T-helper 9 cell (primary cell): Measurements from ENCODE around the gene NDUFB3.
"Not testable (repeated sequence)": the region's sequence is repeated elsewhere in the genome, so short reads cannot be mapped to it uniquely, and the experiment has no call there.

ENCODE experiments used
- DNase-seq: peaks from one replicate; pipeline ENCODE4 v3.0.0-alpha.2; 2020

NDUFB3 gene

DNA sequence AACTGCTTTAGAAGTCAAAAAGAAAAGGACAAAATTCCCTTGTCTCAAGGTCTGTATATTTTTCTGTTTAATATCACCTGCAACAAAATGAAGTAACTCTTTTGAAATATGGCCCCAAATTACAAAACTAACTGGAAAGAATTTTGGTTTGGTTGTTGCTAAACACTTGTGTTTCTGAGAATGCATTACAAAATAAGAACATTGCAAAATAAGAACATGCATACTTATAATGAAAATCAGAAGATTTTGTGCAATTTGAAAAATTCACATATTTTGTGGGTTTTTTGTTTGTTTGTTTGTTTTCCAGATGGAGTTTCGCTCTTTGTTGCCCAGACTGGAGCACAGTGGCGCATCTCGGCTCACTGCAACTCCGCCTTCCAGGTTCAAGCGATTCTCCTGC, 21.8 kb downstream of the NDUFB3 start:
- no peak for DNase-seq

DNA sequence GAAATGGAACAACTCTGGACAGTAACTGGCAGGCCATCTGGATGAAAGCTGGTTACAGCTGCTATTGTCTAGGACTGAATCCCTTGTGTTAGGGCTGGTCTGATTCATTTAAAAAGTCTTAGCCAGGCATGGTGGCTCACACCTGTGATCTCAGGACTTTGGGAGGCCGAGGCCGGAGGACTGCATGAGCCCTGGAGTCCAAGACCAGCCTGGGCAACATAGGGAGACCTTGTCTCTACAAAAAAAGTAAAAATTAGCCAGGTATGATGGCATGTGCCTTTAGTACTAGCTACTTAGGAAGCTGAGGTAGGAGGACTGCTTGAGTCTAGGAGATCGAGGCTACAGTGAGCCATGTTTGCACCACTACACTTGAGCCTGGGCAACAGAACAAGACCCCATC, 28.7 kb downstream of the NDUFB3 start:
- no peak for DNase-seq

- no peak for DNase-seq
Observed at GRCh38 chr2:201105759-201106158, 34.0 kb downstream of the NDUFB3 start.

DNA sequence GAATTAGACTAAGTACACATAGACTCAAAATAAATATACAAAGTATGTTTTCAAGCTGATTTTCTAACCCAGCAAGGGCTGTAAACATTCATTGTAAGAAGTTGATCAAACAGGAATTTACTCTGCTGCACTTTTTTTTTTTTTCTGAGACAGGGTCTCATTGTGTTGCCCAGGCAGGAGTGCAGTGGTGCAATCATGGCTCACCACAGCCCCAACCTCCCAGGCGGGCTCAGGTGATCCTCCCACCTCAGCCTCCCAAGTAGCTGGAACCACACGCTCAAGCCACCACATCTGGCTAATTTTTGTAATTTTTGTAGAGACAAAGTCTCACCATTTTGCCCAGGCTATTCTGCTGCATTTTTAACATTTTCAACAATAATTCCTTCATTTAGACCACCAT, 35.8 kb downstream of the NDUFB3 start:
- no peak for DNase-seq

- DNase-seq: no peak
Observed at GRCh38 chr2:201108341-201108740, 36.5 kb downstream of the NDUFB3 start.

DNA sequence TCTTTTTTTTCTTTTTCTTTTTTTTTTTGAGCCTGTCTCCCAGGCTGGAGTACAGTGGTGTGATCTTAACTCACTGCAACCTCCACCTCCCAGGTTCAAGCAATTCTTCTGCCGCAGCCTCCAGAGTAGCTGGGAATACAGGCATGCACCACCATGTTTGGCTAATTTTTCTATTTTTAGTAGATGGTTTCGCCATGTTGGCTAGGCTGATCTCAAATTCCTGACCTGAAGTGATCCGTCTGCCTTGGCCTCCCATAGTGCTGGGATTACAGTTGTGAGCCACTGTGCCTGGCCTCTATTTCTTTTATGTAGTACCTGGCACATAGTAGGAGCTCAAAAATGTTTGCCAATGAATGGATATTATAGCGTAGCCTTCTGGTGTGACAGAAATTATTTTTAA, 37.4 kb downstream of the NDUFB3 start:
- DNase-seq: no peak

DNA sequence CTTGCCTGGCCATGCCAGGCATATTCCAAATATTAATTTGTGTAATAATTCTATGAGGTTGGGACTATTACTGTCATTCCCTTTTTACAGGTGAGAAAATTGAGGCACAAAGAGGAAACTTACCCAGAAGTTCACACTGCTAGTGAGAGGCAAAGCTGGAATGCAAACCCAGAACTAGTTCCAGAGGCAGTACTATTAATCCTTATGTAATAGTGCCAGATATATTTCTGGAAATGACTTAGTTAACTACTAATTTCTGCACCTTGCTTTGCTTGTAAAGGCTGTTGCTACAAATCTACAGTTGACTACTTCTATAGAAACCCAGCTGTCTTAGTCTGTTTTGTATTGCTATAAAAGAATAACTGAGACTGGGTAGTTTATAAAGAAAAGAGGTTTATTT, 38.8 kb downstream of the NDUFB3 start:
- no peak for DNase-seq

GRCh38 chr2:201111096-201111495, 39.3 kb downstream of the NDUFB3 start:
- DNase-seq: no peak

GRCh38 chr2:201114350-201114749, 42.5 kb downstream of the NDUFB3 start:
- no peak for DNase-seq

DNA sequence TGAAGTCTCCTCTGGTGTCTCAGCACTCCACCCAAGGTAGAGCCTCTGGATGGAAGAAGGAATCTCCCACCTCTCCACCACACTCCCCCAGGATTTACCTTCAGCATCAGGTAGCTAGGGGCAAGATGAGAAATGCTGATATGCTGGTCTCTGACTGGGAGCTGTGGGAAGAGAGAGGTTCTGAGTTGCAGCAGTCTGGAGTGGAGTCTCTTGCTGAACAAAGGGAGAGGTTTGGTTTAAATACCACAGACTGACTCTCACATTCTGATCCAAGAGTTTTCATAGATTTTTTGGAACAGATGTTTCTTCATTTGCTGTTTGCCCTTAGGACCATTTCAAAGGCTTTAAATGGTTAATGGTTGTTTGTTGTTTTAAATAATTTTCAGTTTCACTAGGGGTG, 43.0 kb downstream of the NDUFB3 start:
- no peak for DNase-seq

GRCh38 chr2:201116115-201116958, 44.5 kb downstream of the NDUFB3 start, which contains the start of gene CFLAR:
TSS of gene CFLAR (plus strand) at chr2:201116164. CDS start at chr2:201129866, 13,702 bp downstream.
- peak; percentile 77 for DNase-seq

GRCh38 chr2:201116959-201117734, 45.3 kb downstream of the NDUFB3 start:
- no peak for DNase-seq

GRCh38 chr2:201117735-201118094, 45.9 kb downstream of the NDUFB3 start:
- not testable (repeated sequence) for DNase-seq

DNA sequence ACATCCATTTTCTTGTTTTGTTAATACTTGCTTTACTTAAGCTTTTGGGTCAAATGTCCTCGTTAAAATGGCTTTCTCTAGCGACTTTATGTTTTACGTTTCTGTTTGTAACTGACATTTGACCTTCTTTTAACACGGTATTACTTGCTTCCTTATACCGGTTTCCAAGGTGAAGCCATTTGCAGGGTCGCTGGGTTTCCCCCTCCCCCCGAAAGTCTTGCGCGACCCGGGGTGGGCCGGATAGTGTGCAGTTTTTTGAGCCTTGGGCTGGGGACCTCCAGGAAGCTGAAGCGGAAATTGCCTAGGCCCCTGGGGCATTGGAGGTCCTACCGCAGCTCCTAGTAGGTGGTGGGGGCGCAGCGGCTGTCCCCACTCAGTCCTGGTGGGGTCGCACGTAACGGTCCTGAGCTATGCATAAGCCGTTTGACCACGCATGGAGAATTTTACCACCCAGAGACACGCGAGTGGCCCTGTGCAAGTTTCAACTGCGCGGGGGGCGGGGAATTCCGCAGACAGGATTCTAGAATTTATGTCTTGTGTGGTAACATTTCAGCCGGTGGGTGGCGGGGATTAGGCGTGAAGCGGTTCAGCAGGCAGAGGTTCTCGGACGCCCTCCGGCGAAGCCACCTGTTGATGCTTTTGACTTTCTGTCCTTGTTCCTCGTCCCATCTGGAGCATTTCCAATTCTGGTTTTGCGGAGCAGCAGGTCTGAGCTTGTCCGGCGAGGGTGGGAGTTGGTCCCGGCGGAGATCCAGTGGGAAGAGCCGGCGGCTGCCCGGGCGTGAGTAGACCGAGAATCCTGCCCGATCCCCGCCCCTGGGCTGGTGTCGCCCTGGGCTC, 46.5 kb downstream of the NDUFB3 start:
- peak; percentile 78 for DNase-seq

DNA sequence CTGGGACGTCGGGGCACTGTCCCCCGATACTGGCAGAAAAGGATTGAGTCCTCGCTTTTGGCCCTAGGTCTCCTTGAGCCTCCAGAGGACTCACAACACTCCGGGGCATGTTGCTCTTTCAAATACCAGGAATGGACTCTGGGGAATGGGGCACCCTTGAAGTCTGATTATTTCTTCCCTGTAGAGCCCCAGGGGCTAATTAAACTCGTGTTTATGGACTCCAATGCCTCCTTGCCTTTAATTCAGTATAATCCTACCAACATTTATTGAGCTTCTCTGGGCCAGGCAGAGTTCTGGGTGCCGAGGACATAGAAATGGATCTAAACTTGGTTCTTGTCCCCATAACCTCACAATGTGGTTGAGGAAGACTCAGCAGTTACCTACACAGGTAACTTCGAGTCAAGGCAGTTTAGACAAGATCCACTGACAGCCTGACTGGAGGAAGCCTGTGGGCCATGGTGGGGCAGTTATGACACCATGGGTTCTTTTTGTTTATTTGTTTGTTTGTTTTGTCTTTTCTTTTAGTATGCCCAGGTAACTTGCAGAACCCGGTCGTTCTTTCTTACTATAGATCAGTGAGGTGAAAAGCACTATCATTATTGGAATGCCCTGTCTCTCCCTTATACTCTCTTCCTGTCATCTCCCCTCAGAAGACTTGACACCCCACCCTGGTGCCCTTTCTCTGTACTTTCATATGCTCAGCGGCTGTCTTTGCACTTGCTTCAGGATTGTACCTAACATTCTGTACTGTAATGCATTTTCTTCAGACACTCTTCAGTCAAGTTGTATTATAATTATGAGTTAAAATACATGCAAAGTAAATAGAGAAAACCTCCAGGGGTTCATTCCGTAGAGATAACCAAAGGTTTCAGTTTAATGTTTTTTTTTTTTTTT, 47.4 kb downstream of the NDUFB3 start:
- no peak for DNase-seq

GRCh38 chr2:201122276-201122675, 50.5 kb downstream of the NDUFB3 start:
- no peak for DNase-seq

- DNase-seq: no peak
Observed at GRCh38 chr2:201126308-201127151, 54.7 kb downstream of the NDUFB3 start.

DNA sequence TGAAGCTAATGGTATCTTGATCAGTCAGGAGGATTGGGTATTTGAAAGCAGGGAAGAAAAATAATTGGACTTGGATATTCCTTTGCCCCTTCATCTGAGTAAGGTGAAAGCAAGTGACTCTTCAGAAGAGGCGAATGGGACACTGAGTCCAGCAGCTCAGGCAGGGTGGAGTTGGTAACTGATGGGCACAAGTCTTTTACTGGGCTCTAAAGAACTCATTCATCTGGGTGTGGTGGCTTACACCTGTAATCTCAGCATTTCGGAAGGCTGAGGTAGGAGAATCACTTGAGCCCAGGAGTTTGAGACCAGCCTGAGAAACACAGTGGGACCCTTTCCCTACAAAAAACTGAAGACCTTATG, 55.3 kb downstream of the NDUFB3 start:
- no peak for DNase-seq

GRCh38 chr2:201127570-201127969, 55.8 kb downstream of the NDUFB3 start:
- no peak for DNase-seq

DNA sequence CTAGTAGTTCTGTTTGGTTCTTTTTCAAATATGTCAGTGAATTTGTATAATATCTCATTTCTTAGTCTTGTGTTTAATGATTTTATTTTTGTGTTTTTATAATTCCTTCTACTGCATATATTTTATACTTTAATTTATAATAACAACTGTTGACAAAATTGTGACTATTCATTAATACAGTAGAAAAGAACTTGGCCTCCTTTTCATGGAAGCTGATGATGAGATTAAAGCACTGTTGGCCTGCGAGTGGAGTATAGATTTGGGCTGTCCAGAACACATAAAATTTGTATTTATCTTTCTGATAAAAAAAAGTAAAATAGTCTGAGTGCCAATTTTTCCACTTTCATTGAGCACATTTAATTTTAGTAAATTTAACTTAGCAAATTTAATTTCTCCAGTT, 56.2 kb downstream of the NDUFB3 start:
- no peak for DNase-seq

GRCh38 chr2:201128933-201129505, 57.2 kb downstream of the NDUFB3 start:
- no peak for DNase-seq
